Measurements from ENCODE around the gene SCN2B.

SCN2B gene

GRCh38 chr11:118152552-118153471 lies 23.6 kb downstream of the SCN2B start, which contains the start of gene SCN4B:
Gene SCN4B (minus strand): TSS chr11:118152823. CDS start chr11:118152673, 150 bp downstream.
- DNase-seq (ENCODE audit: low read depth), result peak; percentile 14

GRCh38 chr11:118152020-118152551 lies 24.4 kb downstream of the SCN2B start:
- DNase-seq (ENCODE audit: low read depth), result no peak

GRCh38 chr11:118151431-118151830 lies 25.0 kb downstream of the SCN2B start:
- peak; percentile 6 for DNase-seq (ENCODE audit: low read depth)

GRCh38 chr11:118149493-118149892 lies 26.9 kb downstream of the SCN2B start:
- no peak for DNase-seq (ENCODE audit: low read depth)

GRCh38 chr11:118148856-118149255 lies 27.6 kb downstream of the SCN2B start:
- no peak for DNase-seq (ENCODE audit: low read depth)

GRCh38 chr11:118148240-118148639 lies 28.2 kb downstream of the SCN2B start:
- DNase-seq (ENCODE audit: low read depth), result no peak

- no peak for DNase-seq (ENCODE audit: low read depth)
Observed at GRCh38 chr11:118147502-118147901, 28.9 kb downstream of the SCN2B start.

- no peak for DNase-seq (ENCODE audit: low read depth)
Observed at GRCh38 chr11:118146554-118146953, 29.9 kb downstream of the SCN2B start.

GRCh38 chr11:118145285-118146227 lies 30.9 kb downstream of the SCN2B start:
- DNase-seq (ENCODE audit: low read depth), result peak; percentile 16

GRCh38 chr11:118144301-118145268 lies 31.9 kb downstream of the SCN2B start:
- DNase-seq (ENCODE audit: low read depth), result no peak

- DNase-seq (ENCODE audit: low read depth), result no peak
Observed at GRCh38 chr11:118143661-118144185, 32.7 kb downstream of the SCN2B start.

- no peak for DNase-seq (ENCODE audit: low read depth)
Observed at GRCh38 chr11:118142809-118143208, 33.6 kb downstream of the SCN2B start.

- no peak for DNase-seq (ENCODE audit: low read depth)
Observed at GRCh38 chr11:118142081-118142480, 34.4 kb downstream of the SCN2B start.

- no peak for DNase-seq (ENCODE audit: low read depth)
Observed at GRCh38 chr11:118139578-118139977, 36.9 kb downstream of the SCN2B start.

GRCh38 chr11:118138839-118139420 lies 37.5 kb downstream of the SCN2B start:
- no peak for DNase-seq (ENCODE audit: low read depth)

GRCh38 chr11:118136801-118137200 lies 39.6 kb downstream of the SCN2B start:
- DNase-seq (ENCODE audit: low read depth), result no peak

- DNase-seq (ENCODE audit: low read depth), result no peak
Observed at GRCh38 chr11:118136341-118136740, 40.1 kb downstream of the SCN2B start.

- no peak for DNase-seq (ENCODE audit: low read depth)
Observed at GRCh38 chr11:118135796-118136165, 40.7 kb downstream of the SCN2B start.

GRCh38 chr11:118135051-118135795 lies 41.2 kb downstream of the SCN2B start:
- no peak for DNase-seq (ENCODE audit: low read depth)

GRCh38 chr11:118133816-118134215 lies 42.6 kb downstream of the SCN2B start:
- DNase-seq (ENCODE audit: low read depth), result no peak

Measured in fibroblast of gingiva (primary cell).